GM10266 (cell line): ENCODE results near the gene NAIF1.
"Not testable (repeated sequence)": the region's sequence is repeated elsewhere in the genome, so short reads cannot be mapped to it uniquely, and the experiment has no call there.

Experiments used
- DNase-seq: peaks from one replicate; pipeline ENCODE4 v3.0.0; 2012; ENCODE audit errors: extremely low spot score
- TF ChIP-seq, protein P1 (sequence below): IDR thresholded peaks from 2 replicates; pipeline ENCODE4 v1.5.1; 2012; ENCODE audit warnings: mild to moderate bottlenecking, low read depth; ENCODE audit not compliant: control insufficient read depth, insufficient read depth; ENCODE audit errors: missing control alignments

Gene NAIF1

DNA sequence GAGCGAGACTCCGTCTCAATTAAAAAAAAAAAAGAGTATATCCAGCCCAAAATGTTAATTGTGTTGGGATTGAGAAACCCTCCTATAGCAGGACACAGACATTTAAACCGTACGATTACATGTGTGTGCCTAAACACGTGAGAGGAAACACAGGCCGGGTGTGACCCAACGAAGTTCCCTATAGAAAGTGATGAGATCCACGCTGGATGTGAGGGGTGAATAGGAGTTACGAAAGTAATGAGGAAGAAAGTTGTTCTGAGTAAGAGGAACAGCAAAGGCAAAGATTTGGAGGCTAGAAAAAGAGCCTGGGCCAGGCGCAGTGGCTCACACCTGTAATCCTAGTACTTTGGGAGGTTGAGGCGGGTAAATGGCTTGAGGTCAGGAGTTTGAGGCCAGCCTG, 13.6 kb downstream of the NAIF1 start:
- no peak for DNase-seq
- TF ChIP-seq, protein P1, sequence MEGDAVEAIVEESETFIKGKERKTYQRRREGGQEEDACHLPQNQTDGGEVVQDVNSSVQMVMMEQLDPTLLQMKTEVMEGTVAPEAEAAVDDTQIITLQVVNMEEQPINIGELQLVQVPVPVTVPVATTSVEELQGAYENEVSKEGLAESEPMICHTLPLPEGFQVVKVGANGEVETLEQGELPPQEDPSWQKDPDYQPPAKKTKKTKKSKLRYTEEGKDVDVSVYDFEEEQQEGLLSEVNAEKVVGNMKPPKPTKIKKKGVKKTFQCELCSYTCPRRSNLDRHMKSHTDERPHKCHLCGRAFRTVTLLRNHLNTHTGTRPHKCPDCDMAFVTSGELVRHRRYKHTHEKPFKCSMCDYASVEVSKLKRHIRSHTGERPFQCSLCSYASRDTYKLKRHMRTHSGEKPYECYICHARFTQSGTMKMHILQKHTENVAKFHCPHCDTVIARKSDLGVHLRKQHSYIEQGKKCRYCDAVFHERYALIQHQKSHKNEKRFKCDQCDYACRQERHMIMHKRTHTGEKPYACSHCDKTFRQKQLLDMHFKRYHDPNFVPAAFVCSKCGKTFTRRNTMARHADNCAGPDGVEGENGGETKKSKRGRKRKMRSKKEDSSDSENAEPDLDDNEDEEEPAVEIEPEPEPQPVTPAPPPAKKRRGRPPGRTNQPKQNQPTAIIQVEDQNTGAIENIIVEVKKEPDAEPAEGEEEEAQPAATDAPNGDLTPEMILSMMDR, result no peak

DNA sequence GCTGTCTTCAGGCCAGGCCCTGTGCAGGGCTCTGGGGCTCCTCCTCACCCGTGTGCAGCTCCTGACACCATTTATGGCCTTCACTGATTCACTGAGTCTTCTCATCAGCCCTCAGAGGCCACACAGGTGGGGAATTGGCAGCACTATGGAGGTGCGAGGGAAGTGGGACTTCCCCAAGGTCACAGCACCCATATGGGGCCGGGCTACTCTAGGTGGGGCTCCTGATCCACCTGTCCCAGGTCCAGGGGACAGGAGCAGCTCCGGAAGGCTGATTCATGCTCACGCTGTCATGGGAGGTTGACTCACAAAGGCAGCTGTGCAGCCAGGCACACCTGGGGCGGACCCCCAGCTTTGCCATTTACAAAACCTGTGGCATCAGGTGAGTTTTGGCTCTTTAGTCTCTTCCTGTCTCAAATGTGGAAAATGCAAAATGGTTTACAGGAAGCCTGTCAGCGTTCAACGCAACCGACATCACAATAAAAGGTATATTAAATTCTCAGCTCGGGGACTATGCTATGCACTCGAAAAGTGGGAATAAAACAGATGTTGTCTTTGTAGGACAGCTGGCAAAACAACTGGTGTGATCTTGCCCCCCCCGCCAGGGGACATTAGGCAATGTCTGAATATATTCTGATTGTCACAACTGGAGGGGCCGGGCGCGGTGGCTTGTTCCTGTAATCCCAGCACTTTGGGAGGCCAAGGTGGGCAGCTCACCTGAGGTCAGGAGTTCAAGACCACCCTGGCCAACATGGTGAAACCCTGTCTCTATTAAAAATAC, 15.0 kb downstream of the NAIF1 start:
- TF ChIP-seq, protein P1, result no peak
- DNase-seq, result no peak

- TF ChIP-seq, protein P1, result no peak
Observed at GRCh38 chr9:128049843-128050242, 17.3 kb downstream of the NAIF1 start.

DNA sequence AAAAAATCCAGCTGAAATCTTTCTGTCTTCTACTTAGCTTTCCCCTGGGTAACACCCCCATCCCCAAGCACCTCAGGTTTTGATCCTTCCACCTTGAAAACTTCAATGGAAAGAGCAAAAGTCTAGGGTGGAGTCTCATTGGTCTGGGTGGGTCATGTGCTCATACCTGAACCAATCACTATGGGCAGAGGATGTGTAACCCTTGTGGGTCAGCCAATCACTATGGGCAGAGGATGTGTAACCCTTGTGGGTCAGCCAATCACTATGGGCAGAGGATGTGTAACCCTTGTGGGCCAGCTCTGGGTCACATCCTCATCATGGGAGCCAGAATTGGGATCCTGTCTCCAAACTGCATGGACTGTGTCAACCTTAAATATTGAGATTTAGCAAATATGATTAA, 18.5 kb downstream of the NAIF1 start:
- TF ChIP-seq, protein P1, result no peak
- DNase-seq, result no peak

More at GRCh38 chr9:128049843-128050242, 17.3 kb downstream of the NAIF1 start:
- no peak for DNase-seq

- DNase-seq, result no peak
- TF ChIP-seq, protein P1, result no peak
Observed at GRCh38 chr9:128047231-128047630, 19.9 kb downstream of the NAIF1 start.

DNA sequence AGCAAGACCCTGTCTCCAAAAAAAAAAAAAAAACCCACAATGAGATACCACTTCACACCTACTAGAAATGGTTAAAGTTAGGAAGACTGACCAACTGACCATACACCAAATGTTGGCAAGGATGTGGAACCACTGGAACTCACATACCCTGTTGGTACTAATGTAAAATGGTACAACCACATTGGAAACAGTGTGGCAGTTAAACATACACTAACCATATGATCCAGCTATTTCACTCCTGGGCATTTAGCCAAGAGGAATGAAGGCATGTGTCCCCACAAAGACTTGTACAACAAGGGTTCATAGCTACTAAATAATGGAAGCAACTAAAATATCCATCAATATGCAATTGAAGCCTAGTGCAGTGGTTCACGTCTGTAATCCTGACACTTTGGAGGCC, 21.3 kb downstream of the NAIF1 start:
- DNase-seq, result no peak
- TF ChIP-seq, protein P1, result no peak

GRCh38 chr9:128045409-128045808, 21.7 kb downstream of the NAIF1 start:
- DNase-seq, result not testable (repeated sequence)

DNA sequence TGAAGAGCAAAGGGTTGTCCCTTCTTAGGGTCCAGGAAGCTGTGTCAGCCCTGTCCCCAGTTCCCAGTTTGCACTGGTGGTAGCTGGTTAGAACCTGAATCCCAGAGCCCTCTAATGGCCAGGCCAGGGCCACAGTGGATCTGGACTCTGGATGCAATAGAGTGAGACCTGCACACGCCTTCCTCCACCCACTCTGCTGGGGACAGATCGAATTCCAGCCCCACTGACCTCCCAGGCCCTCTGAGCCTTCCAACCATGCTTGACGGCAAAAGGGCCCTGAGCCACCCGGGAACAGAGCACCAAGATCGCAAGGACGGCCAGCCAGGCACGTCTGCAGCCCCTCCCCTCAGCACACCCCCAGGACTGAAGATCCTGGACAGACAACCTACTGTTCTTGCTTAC, 23.7 kb downstream of the NAIF1 start:
- no peak for DNase-seq
- TF ChIP-seq, protein P1, result no peak
